GM18873 (cell line): Measurements from ENCODE around the gene VIM.

Experiments
- ATAC-seq: cut with Tn5 transposase; IDR thresholded peaks from one replicate; pipeline ENCODE4 v1.9.1; 2021; ENCODE audit warnings: mild to moderate bottlenecking, moderate library complexity, moderate number of reproducible peaks; ENCODE audit not compliant: unreplicated experiment, low FRiP score

The VIM gene

DNA sequence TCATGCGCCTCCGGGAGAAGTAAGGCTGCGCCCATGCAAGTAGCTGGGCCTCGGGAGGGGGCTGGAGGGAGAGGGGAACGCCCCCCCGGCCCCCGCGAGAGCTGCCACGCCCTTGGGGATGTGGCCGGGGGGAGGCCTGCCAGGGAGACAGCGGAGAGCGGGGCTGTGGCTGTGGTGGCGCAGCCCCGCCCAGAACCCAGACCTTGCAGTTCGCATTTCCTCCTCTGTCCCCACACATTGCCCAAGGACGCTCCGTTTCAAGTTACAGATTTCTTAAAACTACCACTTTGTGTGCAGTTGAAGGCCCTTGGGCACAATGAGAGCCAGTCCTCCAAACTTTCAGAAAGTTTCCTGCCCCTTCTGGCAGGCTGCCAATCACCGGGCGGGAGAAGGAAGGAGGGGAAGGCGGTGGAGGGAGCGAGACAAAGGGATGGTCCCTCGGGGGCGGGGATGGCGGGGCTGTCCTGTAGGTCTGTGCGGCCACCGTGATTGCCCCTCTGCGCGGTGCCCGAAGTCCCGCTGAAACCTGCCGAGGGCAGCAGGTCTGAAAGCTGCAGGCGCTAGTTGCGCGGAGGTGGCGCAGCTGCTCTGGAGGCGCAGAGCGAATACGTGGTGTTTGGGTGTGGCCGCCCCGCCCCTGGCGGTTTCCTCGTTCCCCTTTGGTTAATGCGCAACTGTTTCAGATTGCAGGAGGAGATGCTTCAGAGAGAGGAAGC lies 2.1 kb downstream of the VIM start:
- peak; percentile 40 for ATAC-seq

DNA sequence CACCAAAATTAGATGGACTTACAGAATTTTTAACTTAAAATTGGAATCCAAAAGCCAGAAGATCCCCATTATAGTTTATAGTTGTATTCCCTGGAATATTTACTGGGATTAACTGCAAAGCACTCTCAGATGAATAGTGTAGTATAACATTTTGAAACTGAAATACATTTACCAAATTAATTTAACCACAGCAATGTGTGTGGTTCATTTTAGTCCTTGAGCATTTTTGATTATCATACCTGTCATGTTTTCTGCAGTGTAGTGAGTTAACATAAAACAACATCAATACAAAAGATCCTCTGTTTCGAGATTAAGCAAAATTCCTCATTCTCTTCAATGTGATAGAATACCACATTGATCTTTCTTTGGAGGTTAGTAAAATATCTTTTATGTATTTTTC lies 3.7 kb downstream of the VIM start:
- ATAC-seq = no peak

DNA sequence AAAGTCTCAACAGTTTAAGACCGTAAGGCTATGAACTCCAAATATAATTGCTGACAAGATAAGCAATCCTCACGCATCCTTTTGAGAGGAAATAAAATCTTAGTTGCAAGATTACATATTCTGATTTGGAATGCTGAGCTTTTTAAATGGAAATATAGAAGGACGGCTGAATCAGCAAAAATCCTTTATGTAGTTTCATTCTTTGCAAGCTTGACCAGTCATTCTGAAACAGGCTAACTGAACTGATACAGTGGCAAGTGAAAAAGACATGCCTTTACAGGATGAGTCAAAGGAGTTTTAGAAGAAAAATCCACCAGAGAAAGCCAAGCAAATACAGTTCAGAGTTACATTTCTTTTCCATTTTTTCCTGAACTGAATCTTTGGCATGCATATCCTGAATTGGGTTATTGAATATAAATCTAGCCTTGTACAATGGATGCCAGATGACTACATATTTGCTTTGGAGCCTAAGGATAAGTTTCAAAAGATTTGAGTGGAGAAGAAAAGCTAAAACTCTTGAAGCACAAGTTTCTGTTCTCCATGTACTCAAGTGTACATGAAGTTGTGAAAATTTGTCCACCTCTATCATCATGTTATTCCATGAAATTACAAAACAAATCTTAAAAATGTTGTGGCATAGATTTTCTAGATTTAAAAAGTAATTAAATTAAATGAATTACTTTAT lies 4.4 kb downstream of the VIM start:
- no peak for ATAC-seq

DNA sequence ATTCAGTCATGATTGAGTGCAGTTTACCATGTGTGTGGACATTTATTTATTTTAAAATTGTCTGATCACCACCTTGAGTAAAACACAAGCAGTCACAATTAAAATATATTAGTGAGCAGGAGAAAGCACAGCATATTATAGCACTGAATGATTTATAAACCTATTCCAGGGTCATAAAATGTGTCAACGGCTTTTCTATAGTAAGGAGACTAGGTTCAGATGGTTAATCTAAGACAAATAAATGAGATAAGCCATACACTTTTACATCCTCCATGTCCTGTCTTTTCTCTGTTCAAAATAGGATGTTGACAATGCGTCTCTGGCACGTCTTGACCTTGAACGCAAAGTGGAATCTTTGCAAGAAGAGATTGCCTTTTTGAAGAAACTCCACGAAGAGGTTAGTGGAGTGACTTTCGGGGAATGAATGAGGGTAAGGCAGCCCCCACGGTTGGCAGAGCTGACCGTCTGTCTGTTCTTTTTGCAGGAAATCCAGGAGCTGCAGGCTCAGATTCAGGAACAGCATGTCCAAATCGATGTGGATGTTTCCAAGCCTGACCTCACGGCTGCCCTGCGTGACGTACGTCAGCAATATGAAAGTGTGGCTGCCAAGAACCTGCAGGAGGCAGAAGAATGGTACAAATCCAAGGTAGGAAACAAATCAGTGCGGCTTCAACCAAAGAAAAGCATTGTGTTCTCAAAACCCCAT lies 5.4 kb downstream of the VIM start:
- no peak for ATAC-seq

DNA sequence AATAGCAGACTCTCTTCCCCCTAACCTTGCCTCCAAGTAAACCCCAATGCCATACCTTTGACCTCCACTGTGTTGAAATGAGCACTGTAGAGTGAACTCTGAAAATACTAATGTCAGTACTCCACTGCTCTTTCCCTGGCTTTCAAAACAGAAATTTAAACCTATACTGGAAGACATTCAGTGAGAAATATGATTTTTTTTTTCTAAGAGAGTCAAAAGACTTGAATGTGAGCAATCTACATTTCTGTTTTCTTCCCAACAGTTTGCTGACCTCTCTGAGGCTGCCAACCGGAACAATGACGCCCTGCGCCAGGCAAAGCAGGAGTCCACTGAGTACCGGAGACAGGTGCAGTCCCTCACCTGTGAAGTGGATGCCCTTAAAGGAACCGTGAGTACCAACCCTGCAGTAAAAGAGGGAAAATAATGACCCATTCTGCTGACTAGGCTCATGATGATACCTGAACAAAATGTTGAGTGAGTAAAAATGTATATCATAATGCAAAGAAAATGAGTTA lies 6.4 kb downstream of the VIM start:
- no peak for ATAC-seq

DNA sequence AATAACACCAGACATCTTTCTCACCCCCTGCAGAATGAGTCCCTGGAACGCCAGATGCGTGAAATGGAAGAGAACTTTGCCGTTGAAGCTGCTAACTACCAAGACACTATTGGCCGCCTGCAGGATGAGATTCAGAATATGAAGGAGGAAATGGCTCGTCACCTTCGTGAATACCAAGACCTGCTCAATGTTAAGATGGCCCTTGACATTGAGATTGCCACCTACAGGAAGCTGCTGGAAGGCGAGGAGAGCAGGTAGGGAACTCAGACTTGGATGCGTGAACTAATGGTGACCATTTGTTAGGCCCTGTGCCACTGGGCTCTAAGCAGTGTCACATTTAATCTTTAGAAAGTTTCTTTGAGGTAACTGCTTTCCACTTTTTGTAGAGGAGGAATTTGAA lies 7.1 kb downstream of the VIM start:
- ATAC-seq = no peak

DNA sequence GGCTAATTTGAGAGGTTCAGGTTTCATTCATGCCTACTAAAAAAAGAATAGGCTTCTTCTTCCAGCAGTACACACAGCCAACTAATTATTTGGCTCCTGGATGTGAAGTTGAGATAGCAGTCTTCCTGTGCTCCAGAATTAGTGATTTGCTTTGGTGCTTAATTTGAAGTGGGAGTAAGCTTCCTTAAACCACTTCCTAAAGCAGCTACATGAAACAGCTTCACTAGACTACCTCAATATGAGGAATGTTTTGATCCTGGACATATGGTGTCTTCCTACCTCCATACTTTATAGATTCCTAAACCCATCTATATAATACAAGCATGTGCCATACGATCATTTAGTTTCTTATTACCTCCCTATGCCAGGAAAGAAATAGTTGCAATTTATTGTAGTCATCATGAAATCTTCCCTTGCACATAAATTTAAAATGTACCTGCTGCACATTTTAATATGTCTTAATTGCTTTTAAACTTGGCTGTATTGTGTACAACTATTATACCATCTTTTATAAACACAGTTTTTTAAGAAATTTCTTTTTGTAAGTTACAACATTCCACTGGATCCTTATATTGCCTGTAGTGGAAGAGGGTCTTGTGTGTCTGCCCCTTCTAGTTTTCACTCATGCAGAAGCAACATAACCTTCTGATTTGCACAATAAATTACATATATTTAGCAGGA lies 8.6 kb downstream of the VIM start:
- no peak for ATAC-seq

DNA sequence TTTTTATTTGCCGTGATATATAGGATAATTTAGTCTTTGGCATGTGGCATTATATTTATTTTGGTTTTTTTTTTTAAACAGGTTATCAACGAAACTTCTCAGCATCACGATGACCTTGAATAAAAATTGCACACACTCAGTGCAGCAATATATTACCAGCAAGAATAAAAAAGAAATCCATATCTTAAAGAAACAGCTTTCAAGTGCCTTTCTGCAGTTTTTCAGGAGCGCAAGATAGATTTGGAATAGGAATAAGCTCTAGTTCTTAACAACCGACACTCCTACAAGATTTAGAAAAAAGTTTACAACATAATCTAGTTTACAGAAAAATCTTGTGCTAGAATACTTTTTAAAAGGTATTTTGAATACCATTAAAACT lies 9.1 kb downstream of the VIM start:
- no peak for ATAC-seq

DNA sequence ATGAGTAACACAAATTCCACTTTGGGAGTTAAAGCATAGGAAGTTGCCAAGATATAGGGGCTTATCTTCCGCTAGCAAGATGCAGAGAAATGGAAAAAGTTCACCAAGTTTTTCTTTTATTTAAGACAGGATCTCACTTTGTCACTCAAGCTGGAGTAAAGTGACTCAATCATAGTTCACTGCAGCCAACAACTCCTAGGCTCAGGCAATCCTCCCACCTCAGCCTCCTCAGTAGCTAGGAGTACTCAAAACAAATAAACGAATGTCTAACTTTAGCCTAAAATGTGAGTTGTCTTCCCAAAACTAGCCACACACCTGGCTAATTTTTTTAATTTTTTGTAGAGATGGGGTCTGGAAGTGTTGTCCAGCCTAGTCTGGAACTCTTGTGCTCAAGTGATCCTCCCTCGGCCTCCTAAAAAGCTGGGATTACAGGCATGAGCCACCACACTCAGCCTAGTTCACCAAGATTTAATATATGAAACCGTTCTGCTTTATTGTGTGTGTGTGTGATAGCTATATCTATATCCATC lies 9.9 kb downstream of the VIM start:
- ATAC-seq = no peak

DNA sequence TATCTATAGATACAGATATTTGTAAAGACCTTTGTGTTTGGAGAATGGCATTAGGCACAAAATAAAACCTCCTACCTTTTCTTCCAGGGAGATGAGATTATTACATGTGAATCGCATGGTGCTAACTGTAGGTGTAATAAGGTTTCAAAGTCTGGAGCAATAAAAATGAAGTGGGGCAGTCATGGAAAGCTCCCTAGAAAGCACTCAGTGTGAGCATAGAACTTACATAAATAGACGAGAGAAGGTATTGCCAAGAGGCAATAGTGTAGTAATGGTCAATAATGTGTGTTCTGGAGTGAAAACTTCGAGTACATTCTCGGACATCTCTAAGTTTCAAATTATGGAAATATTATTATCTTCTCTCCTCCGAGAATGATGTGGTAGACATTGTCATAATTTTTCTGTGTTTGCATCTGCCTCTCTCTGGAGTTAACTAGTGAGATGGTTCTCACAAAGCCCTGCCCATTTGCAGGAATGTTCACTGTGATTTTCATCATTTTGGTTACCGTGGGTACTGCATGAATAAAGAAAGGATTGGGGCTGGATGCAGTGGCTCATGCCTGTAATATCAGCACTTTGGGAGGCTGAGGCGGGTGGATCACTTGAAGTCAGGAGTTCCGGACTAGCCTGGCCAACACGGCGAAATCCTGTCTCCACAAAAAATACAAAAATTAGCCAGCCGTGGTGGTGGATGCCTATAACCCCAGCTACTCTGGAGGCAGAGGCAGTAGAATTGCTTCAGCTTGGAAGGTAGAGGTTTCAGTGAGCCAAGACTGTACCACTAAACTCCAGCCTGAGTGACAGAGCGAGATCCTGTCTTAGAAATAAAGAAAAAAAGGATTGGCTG lies 10.6 kb downstream of the VIM start:
- ATAC-seq = no peak

DNA sequence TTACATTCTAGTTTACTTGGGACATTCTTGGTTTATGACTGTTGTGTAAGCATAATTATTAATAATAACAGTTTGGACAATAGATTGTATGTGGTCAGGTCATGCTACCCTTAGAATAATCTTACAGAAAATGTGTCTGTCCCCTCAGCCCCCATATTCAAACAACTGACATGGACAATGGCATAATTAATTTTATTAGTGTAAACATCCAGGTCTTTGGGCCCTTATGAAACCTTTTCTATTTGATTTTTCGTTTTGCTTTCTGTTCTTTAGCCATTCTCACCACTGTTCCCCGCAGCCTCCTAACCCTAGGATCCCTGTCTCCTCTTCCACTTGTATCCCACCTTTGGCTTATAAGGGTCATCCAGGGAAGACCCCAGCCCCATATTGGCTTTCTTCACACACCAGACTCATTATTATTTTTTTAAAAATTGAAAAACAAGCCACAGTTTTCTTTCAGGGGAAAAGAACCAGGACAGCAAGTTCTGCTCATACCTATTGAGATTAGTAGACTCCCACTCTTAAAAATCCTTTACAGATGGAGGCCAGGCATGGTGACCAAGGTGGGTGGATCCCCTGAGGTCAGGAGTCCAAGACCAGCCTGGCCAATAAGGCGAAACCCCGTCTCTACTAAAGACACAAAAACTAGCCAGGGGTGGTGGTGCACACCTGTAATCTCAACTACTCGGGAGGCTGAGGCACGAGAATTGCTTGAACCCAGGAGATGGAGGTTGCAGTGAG lies 11.5 kb downstream of the VIM start:
- no peak for ATAC-seq

DNA sequence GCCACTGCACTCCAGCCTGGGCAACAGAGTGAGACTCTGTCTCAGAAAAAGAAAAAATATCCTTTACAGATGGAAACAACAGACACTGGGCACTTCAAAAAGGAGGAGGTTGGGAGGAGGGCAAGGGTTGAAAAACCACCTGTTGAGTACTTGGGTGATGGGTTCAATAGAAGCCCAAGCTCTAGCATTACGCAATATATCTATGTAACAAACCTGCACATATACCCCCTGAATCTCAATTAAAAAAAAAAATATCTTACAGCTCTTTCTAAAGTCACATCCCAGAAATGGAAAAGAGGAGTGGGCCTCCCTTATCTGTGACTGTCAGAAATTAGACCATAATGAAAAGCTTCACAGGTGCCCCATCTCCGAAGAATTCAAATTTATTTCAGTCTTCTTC lies 12.1 kb downstream of the VIM start:
- no peak for ATAC-seq

DNA sequence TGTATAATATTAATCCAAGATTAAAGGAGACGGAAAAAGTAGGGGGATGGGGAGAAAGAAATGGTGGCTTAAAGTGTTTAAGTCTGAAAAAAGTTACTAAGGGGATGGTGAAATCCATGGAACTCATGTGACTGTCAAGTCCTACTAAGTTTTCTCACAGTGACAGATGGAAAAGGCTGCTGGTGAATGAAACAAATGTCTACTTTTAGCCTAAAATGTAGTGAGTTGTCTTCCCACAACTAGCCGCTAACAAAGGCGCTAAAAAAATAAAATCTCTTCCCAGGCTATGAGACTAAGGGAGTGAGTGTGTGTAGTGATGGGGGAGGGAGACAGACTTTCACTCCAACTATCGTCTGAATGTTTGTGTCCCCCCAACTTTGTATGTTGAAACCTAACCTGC lies 12.6 kb downstream of the VIM start:
- ATAC-seq = no peak

DNA sequence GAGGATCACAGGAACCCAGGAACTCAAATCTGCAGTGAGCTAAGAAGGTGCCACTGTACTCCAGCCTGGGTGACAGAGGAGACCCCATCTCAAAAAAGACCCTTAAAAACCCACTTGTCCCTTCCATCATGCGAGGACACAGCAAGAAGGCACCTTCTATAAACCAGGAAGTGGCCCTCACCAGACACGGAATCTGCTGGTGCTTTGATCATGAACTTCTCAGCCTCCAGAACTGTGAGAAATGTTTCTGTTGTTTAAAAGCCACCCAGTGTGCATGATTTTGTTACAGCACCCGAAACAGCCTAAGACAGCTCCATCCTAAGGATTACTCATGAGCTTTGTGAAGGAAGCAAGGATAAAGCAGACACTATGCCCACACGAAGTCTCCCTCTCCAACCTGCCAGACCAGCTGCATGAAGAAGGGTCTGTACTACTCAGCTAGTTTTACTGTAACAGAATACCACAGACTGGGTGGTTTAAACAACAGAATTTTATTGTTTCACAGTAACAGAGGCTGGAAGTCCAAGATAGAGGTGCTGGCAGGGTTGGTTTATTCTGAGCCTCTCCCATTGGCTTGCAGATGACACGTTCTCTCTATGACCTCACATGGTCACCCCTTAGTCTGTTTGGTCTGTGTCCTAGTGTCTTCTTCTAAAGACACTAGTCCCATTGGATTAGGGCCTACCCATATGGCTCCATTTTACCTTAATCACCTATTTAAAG lies 13.7 kb downstream of the VIM start:
- ATAC-seq = no peak

DNA sequence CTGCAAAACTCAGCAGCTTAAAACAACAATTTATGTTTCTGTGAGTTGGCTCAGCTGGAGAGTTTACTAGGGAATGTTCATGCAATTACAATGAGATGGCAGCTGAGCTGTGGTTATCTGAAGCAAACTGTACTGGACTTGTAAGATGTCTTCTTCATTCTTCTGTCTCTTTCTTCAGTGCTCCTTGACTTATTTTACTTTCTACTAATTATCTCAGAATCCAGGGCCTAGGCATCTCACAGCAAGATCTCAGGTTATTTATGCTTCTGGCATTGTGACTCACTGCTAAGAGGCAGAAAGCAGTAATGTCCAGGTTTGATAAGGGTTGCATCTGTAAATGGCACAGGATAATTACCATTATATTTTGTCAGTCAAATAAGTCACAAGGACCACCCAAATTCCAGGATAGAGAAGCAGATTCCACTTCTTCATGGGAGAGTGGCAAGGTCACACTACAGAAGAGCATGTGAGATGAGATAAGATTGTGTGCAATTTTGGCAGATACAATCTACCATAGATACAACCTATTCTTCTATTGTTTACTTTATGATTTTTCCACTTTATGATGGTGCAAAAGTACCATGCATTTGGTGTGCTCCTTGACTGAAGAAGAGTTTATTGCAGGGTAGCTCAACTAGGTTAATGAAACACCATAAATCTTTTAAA lies 16.8 kb downstream of the VIM start:
- no peak for ATAC-seq

DNA sequence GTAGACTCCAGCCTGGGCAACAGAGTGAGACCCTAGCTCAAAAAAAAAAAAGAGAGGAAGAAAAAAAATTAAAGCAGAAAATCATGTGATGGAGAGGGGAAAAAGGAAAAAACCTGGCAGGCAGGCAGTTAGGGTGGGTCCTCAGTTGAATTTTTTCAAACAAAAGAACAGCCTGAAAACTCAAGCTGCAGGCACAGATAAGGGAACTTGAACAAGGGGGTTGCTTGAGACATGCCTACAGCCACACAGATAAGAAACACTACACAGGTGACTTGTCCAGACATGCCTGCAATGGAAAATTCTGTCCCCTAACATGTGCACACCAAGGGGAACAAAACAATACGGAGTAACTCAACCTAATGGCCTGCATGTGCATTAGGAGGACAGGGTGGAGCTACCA lies 19.2 kb downstream of the VIM start:
- ATAC-seq = no peak

DNA sequence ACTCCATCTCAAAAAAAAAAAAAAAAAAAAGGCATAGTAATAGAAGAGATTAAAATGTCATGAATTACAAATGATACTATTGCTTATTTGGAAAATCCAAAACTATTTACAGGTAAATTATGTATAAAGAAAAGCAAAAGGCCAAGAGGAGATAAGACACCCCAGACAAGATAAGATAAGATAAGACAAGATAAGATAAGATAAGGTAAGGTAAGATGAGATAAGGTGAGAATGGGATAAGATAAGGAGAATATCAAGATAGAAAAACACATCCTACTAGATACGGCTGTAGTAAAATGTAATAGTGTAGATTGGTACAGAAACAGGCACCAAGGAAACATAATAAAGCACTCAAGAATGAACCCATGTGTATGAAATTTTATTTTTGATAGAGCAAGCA lies 20.9 kb downstream of the VIM start:
- no peak for ATAC-seq

DNA sequence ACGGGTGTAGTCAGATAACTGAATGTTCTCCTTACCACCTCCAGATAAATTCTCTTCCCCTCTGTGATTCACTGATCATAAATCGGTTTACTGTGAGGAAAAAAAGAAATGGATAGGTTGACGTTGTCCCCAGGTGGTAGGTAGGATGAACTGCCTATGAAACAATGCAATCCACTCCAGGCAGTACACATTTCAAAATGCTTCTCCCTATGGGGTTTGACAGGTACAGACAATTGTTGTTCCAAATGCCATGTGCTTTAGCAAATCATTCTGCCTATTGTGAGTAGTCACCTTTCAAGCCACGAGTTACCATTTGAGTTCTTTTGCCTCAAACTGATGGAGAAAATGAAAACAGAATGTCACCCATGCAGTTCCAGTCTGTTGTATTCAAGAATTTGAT lies 21.8 kb downstream of the VIM start:
- no peak for ATAC-seq
